NCI-H446 (cell line): ENCODE measurements around the gene CNDP2.

Experiments used
- DNase-seq, 2 experiments: peaks; one replicate each; lab custom pipeline; 2025; lab: John Stamatoyannopoulos, UW

The CNDP2 gene

DNA sequence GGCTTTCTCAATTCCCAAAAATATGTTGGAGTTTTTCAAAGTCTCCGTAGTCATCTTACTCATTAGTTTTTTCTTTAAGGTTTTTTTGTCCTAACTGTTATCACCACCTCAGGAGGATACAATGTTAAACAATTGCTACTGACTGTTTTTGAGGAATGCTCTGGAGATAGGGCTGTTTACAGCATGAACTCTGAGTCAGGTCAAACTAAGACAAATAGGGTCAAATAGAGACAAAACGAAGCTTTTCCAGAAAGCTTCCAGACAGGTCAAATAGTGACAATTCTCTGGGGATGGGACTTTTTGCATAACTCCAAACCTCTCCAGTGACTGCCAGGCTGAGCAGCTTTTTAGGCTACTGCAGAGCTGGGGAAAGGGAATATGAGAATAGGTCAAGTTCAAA, 23.9 kb upstream of the CNDP2 start:
- no peak for DNase-seq

DNA sequence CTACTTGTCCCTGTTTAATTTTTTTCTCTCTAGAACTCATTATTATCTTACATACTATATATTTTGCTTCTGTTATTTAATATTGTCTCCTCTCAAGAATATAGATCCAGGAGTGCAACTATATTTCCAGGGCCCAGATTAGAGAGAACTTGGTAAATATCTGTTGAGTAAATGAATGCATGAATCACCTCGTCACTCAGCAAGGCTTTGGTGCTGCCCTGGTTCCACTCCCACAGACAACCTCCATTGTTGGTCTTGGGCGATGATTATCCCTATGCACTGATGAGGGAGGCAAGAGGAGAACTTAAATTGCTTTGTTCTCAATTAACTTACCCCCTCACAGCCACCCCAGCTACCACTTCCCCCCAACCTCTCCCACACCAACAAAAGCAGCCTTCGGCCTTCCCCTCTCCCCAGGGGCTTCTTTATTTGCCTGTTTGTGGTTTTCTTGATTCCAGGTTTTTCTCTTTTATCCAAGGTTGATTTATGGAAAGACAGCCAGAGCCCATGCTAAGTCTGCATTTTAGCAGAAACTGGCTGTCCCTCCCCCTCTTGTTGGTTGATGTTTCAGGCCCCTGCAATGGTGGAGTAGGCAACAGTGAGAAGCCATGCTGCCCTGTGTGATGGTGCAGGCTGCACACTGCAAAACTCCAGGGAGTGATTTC, 22.1 kb upstream of the CNDP2 start:
- DNase-seq = no peak

DNA sequence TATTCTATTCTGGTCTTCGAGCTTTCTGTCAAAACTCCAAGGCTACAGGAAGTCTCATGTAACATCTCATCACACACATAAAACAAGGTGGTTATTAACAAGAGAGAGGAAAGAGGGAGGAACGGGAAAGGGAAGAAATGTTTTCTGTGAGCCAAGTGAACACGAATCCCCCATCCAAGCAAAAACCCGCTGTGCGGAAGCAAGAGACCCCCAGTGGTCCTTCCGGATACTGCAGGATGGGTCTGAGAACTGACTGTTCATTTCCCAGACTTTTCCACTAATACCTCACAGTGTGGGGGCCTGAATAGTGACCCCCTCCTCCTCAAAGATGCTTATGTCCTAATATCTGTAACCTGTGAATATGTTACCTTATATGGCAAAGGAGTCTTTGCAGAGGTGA, 20.0 kb upstream of the CNDP2 start:
- DNase-seq = peak in 1 of 2 experiments; percentile 30

DNA sequence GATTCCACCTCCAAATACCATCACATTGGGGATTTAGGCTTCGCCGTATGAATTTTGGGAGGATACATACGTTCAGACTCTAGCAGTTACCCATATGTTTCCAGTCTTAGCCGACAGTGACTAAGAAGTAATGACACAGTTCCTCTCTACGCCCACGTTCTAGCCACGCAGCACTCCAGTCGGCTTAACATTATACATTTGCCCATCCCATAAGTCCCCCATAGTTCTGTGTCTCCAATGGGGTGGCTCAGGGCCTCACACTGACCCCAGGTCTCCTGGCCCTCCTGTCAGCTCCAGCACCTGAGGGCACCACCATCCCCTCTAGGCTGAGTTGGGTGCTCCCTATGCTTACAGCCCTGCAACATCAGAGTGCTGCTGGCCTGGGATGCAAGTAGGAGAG, 18.4 kb upstream of the CNDP2 start:
- DNase-seq = no peak

DNA sequence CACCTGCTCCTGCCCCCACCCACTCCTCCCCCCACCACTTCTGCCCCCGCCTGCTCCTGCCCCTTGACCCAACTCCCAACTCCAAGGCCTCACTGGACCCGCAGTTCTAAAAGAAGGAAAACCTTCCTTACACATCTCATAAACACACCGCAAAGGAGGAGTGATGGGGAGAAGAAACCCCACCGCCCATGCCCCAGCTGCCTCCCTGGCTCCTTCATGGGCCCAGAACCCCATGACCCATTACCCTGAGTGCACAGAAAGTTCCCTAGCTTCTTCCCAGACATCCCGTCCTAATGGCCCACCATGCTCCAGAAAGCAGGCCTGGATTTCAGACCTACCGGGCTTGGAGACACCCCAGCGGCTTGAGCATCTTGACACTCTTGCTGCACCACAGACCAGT, 17.8 kb upstream of the CNDP2 start:
- no peak for DNase-seq

DNA sequence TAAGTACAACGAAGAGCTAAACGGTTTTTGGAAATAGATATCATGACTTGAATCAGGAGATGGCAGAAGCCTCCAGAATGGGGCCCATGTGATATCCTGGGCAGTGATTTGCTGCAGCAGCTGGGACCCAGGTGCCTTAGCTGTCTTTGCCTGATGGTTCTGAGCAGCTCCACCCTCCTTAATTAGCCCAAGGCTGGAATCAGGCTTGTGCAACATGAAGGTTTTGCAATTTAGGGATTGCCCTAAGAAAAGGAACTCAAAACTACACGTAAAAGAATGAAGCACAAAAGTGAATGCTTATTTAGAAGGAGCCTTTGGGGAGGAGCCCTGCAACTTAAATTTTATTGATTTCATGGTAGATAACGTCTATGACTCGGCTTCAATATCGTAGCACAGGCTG, 17.3 kb upstream of the CNDP2 start:
- DNase-seq = no peak

DNA sequence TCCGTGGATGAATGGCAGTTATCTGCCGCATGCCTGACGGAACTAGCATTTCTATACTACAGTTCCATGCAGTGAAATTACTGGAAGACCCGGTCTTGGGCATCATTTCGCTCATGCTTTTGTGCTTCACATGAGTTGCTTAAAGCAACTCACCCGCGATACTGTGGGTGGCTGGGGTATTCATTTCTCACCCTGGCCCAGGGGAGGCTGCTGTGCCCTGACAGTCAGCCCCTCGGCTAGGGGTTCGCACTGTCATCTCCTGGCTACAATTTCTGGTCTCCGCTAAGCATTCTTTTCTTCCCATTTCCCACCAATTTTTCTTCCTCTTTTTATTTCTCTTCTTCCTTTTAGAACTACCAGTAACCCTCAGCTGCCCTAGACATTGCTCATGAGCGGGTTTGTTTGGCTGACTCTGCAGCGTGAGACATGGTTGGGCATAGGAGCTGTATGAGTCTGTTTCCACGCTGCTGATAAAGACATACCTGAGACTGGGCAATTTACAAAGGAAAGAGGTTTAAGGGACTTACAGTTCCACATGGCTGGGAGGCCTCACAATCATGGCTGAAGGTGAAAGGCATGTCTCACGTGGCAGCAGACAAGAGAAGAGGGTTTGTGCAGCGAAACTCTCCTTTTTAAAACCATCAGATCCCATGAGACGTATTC, 16.5 kb upstream of the CNDP2 start:
- DNase-seq = no peak

DNA sequence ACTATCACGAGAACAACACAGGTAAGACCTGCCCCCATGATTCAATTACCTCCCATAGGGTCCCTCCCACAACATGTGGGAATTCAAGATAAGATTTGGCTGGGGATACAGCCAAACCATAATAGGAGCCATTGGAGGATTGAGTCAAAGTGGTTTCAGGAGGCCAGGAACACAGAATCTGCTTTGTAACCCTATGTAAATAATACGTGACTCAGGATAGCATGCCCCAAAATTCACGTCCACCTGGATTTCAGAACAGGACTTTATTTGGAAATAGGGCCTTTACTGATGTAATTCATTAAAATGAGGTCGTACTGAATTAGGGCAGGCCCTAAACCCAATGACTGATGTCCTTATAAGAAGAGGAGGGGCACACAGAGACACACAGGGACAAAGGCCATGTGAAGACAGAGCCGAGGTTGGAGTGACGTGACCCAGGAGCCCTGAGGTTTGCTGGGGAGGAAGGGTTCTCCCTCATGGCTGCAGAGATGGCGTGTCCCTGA, 16.0 kb upstream of the CNDP2 start:
- DNase-seq = no peak

DNA sequence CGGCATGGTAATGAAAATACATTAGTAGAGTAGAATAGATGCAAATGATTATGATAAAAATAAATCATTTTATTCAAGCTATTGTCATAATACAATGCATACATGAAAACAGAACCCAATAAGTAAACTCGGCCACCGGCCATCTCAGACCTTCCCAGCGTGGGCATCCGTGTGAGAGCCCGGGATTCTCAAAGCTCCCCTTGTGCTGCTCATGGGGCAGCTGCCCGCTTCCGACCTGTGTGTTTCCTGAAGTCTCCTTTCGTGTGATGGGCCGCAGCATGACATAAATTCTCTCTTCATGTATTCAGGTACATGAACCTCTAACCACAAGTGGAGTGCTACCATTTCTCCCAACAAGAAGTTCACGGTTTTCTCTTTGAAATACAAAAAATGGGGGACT, 13.5 kb upstream of the CNDP2 start:
- DNase-seq = no peak

DNA sequence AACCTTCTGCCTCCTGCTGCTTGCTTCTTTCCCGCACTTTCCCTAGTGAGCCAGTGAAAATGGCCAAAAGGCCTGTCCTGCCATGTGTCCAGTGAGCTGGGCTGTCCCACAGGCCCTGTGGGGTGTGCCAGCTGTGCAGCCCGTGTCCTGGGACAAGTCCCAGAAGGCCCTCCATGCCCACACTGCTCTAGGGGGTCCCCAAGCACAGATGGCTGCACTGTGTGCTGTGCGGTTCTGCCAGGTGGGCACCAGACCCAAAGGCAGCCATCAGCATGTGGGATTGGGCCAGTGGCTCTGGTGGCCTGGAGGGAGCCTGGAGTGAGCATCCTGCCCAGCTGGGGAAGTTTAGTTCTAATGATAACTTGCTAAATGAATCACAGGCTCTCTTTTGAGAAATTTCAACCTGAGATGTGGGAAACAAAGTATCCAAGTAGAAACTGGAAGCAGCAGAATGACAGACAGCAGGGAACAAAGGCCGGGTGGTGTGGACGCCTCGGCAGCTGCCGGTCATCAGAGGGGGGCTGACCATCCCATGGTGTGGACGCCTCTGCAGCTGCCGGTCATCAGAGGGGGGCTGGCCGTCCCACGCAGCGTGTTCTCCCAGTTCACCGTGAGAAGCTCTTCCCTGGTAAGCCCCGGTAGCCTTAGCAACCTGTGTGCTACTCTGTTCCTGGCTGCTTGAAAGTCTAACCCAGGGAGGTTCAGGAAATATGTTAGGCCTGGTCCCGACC, 9.9 kb upstream of the CNDP2 start:
- DNase-seq = no peak

DNA sequence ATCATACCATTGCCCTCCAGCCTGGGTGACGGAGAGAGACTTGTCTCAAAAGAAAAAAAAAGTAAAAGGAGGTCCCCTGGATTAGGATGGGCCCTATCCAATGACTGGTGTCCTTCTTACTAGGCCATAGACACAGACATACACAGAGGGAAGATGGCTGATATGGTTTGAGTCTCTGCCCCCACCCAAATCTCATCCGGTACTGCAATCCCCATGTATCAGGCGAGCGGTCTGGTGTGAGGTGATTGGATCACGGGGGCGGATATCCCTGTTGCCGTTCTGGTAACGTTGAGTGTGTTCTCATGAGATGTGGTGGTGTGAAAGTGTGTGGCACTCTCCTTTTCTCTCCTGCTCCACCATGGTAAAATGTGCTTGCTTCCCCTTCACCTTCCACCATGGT, 7.8 kb upstream of the CNDP2 start:
- no peak for DNase-seq

DNA sequence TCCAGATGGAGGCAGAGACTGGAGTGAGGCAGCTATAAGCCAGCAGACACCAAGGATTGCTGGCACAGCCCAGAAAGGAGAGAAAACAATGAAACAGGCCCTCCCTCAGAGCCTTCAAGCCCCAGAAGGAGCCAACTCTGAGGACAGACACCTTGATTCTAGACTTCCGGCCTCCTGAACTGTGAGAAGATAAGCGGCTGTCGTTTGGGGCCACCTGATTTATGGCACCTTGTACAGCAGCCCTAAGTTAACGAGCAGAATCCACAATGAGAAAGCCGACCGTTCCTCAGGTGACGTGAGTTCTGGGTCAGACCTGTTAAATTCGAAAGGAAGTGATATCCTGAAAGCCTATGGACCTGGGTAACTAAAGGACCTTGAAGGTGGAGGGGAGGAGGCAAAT, 7.3 kb upstream of the CNDP2 start:
- DNase-seq = no peak

DNA sequence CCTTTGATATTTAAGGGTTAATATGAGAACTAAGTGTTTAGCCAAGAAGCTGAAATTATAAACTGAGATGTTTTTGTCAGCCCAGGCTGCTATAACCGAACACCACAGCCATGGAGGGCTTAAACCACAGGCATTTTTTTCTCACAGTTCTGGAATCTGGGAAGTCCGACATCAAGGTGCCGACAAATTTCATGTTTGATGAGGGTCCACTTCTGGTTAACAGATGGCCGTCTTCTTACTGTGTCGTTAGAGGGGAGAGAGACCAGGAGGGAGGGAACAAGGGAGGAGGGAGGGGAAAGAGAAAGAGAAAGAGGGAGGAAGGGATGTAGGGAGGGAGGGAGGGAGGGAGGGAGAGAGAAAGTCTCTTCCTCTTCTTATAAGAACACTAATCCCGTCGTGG, 6.5 kb upstream of the CNDP2 start:
- no peak for DNase-seq

DNA sequence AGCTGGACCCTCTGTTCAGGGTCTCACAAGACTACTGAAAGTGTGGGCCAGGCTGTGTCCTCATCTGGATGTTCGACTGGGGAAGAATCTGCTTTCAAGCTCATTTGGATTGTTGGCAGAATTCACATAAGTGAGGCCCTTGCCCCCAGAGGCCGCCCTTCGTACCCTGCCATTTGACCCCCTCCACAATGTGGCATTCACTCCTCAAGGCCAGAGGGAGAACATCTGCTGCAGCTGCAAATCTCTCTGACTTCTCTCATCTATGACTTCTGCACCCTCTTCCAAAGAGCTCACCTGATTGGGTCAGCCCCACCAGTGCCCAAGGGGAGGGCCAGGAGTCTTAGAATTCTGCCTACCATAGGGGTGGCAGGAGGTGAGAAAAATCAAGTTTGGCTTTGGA, 3.9 kb upstream of the CNDP2 start:
- DNase-seq = no peak

DNA sequence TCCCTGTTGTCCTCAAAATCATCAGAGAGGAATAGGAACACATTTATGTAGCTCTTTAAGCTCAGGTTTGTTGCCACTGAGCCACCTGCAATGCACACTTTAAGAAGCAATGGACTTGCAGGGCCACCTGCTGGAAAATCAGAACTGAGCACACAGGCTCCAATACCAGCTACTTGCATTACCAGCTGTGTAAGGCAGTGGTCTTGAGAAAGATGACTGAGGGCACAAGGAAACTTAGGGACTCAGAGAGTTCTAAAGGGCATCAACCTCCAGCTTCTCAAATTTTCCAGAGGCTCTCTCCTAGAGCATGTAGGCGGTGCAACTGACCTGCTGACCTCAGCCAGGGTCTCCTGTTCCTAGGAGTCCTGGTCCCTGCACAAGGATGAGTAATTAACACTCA, 2.5 kb upstream of the CNDP2 start:
- DNase-seq = no peak

DNA sequence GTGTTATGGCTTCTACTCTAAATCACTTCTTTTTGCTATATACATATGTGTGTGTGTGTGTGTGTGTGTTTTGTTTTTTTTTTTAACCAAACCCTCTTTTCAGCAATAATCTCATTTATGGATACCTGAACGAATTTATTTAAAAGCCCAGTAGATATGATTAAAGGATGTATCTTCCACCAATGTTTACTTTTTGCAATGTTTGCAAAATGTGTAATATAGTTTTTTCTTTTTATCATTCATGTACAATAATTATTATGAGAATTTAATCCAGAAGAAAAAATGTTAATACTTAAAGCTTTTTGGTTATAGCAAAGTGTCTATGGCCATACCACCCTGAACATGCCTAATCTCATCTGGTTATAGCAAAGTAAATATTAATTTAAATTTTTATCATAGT, 1.6 kb upstream of the CNDP2 start:
- DNase-seq = no peak

DNA sequence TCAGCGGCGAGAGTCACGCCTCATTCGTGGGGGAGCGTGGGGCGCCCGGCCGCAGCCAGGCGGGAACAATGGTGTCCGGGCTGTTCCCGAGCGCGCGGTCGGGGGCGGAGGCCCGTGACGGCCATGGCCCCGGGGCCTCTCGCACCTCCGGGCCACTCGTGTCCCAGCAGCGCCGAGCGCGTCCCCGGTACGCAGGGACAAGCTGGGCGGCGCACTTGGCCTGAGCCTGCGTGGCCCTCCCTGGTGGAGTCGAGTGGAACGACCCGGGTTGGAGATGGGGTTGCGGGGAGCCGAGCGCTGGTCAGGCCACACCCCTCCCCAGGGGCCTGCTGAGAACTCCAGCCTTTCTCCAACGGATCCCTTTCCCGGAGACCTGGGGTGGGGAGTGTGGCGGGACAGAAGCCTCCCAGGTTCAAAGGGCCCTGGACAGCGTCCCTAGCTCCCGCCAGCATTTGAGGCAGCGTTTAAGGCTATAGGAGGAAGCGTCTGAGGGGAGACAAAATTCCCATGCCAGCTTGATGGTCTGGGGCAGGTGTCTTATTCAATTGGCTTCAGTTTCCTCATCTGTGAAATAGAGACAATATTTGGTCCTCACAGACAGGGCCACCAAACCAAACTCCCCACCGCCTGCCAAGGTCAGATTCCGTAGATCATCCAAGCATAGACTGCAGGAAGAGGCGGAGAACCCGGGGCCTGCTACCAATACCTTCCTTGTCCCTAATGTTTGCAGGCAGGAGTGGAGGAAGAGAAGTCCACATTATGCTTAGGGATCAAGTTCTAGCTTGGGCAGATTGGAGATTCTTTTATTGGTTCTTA, 553 bp downstream of the CNDP2 start:
- DNase-seq = no peak

DNA sequence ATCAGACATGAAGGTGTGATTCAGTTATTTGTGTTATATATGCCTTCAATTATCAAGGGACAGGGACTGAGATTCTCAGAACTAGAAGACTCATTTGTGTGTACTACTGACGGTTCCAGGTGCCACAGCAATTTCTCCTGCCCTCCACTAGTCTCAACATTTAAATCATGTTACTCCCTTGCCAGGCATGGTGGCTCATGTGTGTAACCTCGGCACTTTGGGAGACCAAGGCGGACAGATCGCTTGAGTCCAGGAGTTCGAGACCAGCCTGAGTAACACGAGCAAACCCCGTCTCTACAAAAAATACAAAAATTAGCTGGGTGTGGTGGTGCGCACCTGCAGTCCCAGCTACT, 1.1 kb downstream of the CNDP2 start:
- DNase-seq = no peak

DNA sequence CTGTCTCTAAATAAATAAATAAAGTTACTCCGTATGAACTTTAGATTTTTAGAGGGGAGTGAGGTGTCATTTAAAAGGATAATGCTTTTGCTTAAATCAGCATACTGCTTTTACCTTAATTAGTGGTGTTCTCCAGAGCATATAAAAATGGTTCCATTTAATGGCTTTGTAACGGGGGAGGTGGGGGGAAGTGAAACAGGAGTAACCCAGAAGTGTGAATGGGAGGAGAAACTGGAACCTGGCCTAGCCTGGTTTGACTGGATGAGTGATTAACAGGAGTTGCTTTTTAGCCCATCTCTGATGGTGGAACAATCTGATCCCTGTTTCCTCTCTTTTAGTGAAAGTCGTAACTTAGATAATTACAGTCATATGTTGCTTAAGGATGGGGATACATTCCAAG, 1.6 kb downstream of the CNDP2 start:
- DNase-seq = no peak

DNA sequence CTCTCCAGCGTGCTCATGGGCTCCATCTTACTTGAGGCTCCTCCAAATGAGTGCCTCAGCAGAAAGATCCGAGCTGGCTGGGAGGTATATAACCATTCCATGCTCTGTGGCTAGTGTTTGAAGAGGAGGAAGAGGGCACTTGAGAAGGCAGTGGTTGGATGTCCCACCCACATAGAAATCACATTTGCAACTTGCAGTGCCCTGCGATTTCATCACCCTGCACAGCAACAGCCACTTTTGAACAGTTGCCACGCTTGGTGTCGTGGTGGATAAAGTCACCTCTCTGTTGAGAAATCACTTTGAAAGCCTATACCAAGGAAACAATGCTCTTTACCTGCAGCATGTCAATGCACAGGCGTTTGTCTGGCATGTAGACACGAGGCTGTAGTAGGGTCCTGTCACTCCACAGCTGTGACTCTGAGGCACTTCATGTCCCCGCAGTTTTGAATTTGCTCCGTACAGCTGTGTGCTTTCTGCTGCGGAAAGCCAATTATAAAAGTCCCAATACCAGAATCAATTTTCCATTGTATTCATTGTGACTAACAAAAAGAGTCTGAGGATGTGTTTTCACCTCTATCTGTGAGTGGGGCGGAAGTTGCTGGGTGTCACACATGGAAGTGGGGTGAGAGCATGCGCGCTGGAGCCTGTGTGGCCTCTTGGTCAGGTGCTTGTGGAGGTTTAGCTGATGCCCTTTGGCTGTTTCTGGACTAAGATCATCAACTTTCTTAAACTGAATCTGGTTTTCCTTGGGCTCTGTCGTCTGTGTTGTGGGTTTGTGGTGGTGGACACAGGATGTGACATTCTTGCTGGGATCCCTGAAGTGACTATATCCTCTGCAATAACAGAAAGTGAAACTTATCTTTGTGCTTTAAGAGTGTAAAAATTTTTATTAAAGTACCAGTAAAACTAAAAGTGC, 2.8 kb downstream of the CNDP2 start:
- DNase-seq = no peak

DNA sequence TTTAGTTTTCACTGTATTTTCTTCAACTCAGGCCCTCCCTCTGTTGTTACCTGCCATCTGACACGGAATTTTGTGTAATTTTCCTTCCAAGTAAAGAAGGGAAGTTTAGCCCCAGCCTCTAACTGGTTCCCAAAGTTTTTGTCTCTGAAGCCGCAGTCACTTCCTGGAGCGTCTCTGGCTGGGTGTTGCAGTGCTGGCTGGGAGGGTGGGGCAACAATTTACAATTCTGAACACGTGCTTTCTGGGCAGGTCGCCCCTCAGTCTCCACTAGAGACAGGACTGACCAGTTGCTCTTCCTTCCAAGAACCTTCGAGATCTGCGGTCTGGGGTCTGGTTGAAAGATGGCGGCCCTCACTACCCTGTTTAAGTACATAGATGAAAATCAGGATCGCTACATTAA, 3.5 kb downstream of the CNDP2 start:
- no peak for DNase-seq

DNA sequence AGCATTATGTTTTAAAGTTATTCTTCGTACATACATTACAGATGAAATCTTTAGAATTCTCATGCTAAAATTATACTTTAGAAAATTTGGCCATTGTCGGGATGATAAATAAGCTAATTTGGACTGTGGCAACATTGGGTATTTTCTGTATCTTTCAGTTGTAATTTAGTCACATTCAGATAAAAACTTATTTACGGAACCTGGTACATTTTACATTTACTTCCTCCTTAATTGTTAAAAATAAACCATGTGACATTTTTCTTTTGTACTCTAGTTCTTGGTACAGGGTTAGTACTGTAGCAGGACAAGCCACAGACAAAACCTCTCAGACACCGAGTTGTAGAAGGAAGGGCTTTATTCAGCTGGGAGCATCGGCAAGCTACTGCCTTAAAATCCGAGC, 4.2 kb downstream of the CNDP2 start:
- no peak for DNase-seq
